GM19455 (cell line): ENCODE data around the gene FAM170B.

Source experiments
- ATAC-seq: cut with Tn5 transposase; IDR thresholded peaks from one replicate; pipeline ENCODE4 v1.9.1; 2021; ENCODE audit not compliant: unreplicated experiment

The FAM170B gene

DNA sequence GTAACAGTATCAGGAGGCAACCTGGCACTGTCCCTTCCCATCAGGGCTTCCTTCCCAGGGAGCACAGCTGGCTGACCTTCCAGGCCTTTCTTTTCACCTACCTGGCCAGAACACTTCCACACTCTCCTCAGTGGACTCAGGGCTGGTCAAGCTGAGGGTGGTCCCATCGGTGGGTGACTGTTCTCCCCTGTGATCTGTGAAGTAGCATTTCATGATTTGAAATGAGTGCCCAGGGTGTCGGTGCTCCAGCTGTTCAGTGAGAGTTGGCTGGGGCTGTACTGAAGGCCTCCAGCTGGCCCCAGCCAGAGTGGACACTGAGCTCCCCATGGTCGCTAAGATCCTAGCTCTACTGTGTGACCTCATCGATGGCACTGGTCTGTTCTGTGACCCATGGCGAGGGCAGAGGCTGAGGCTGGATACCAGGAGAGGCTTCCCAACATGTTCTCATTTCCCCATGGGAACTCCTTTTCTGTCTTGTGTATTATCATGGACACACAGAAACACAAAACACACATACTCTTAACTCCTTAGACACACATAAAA, at the start of gene FAM170B:
TSS of gene FAM170B (minus strand) at position 316 of the 543 bp plus-strand sequence. CDS start at position 213, 103 bp downstream.
- ATAC-seq = no peak

DNA sequence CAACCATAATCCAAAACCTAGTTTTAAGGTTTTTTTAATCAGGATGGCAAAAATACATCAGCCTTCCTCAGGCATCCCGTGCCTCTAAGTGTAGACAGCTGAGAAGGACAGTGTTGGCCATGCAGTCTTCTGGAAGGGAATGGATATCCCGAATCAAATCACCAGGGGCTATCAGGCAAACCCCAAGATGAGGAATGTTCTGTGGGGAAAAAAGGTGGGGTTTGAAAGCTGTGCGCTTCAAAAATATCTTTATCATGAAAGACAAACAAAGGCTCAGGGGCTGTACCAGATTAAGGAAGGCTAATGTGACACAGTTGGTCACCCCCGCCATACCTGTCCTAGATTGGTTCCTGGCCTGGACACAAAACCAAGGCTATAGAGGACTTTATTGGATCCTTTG, 49.0 kb upstream of the FAM170B start:
- ATAC-seq = no peak

DNA sequence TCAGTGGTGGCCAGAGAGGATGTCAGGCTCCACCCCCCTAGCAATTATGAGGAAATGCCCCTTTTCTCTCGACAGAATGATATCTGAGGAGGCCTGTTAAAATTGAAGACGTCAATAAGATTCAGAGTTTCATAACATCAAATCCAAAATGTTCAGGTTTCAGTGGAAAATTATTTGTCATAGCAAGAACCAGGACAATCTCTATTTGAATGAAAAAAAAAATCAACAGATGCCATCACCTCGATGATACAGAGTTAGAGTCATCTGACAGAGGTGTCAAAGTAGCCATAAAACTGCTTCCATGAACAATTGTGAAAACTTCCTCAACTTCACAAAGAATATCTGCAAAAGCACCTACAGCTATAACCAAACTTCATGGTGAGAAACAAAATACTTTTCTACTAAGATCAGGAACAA, 46.6 kb upstream of the FAM170B start:
- ATAC-seq = no peak

DNA sequence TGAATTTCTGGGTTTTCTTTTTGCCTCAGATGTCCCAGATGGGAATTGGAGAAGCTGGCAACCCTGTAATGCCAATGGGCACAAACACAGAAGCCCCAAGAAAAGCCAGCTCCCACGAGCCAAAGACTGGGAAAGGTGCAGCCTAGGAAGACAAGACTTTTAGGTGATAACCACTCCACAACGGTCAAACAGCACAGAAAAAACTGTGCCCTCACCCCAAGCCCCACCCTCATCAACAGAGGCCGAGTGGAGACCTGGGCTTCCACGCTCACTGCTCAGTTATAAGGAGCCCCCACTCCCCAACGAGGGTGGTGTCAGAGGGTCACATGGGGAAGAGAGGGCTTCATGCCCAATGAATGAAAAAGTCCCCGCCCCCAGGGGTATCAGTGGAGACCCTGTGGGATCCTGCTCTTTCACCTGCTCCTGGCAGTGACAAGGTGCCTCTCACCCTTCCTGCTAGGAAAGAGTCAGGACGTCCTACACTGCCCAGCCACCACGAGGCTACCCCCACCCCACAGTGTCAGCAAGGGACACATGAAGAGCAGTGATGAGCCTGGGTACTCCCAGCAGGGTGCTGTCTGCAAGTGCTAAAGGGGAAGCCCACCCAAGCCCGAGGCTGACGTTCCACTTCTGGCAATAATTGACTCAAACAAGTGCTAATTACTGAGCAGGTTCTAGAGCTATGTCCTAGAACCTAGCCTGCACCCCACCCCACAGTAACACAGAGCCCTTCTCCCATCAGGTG, 46.0 kb upstream of the FAM170B start:
- ATAC-seq = no peak

DNA sequence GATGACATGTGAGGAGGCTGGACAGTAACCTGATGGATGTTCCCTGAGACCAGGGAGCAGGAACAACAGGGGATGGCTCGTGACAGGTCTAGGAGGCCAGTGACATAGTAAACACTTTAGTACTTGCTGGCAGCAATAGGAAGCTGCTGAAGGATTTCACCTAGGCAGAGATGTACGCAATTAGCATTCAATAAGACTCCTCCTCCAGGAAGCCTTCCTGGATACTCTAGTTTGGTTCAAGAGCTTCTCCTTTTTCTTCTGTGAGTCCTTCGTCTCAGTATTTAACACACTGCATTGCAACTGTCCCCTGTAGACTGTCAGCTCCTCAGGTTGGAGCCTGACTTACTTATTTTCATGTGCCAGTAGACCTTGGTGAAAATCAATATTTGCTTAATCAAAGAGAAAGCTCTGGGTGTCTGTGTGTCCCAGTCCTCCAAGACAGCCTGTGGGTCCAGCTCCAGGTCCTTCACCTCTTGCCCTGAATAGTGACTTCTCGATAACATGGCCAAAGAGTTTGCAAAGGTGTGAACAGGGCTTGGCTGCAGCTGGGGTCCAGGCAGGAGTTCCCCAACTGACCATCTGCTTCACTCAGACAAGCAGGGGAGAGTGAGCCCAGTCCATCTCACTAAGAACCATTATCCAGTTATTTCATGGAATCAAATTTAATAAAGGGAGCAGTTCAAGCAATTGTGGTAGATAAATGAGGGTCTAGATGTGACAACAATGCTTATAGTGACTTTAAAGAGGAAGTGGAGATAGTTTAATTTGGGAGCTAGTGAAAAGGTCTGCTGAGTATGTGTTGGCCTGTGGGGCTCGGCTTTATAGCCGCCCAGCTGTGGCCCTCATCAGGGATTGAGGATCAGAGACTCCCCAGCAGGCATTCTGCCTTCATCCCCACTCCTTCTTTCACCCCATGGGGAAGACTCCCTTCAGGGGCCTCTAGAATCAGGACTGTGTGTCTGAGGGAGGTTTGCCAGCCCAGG, 45.0 kb upstream of the FAM170B start:
- ATAC-seq = no peak

DNA sequence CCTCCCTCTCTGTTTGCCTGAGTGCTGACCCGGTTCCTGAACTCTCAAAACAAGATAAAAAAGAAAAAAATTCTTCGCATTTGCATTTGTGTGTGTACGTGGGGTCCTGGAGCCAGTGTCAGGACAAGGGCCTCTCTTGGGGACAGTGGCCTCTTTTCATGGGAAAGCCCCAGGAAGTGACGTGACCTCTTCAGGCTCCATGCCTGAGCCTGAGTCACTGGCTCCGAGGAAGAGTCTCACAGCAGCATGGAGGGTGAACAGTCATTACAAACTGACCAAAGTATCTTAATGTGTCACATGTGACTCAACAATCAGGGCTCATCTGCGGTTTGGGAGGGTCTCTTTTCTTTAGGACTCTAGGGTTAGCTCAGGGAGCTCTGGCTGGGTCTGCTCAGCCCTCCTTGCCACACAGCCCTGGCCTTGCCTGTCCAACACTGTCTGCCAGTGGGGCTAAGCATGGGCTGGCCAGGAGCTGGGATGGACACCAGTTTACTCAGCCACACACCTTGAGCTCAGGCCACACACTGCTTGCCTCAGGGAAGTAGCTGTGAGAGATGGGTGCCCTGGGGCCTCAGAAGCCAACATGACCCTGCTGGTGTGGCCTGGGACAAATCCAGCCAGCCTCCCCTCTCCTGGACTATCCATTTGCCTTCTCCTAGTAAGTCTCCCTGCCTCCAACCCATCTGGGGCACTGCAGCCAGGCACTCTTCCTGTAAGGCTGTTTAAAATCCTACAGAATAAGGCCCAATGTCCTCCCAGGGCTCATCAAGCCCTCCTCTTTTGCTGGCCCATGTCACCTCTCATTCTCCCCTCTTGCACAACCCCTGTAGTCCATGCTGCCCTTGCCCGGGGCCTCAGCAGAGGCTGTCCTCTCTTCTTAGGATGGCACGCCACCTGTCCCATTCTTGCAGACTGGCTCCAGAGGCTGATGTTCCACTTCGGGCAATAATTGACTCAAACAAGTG, 43.9 kb upstream of the FAM170B start:
- peak; percentile 72 for ATAC-seq

DNA sequence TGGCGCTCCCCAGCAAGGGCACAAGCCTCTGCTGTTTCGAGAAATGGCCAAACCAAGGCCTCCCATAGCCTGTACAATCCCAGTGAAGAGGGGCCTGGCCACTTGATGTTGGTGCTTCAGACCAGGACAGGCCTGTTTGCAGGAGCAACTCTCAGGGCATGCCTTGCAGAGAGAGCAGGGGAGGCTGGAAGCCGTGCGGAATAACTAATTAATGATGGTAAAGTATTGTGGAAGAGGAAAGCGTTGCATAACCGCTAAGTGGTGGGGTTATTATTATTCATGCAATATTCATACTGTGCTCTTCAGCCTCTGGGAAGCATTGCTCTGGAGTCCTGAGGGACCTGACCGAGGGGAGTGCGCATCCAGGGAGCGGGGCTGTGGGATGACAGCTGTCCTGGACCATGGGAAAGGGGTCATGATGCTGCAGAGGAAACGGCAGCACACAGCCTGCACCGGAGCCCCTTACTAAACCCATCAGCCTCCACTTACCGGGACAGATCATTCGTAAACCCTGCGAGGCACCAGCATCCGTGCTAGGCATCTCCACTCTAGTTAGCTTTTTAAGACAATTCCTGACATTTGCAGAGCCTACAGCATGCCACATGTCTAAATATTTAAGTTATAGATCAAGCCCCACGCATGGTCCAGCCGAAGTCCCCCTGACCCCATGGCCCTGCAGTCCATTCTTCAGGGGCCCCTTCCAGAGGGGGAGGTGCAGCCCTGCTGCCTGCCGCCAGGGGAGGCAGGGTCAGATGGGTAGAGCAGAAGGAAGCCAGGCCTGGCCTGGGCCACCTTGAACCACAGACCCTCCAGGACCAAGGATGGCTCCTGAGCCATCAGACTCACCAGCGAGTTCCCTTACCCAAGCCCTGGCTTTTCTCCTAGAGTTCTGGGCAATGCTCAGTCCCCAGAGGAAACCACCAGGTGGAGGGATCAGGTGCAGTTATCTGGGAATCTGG, 42.8 kb upstream of the FAM170B start:
- ATAC-seq = peak; percentile 14

DNA sequence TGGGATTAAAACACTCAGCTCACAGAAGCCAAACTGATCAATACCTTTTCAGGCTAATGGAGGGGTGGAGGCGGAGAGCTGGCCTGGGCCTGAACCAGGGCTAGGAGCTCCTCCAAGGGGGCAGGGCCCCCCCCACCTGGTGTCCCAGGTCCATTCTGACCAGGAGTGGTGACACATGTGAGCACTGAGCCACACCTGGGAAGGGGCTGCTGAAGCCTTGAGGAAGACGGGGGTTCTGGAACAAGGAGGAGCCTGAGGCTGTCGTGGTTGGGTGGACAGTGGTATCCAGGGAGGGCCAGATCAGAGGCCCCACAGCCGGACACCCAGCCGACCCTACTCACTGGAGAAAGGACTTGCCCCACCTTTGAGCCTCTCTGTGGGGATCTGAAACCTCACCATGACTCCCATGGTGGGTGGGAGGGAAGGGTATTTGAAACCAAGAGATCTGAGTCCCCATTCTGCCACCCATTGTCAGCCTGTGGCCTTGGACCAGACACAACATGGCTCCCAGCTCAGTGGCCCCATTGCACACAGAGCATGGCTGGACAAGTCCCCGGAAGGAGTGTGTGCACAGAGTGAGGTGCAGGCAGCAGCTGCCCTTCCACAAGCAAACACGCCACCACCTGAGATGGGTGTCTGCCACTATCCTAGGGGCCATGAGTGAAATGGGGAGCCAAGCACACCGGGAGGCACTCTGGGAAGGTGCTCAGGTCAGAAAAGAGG, 41.9 kb upstream of the FAM170B start:
- no peak for ATAC-seq

DNA sequence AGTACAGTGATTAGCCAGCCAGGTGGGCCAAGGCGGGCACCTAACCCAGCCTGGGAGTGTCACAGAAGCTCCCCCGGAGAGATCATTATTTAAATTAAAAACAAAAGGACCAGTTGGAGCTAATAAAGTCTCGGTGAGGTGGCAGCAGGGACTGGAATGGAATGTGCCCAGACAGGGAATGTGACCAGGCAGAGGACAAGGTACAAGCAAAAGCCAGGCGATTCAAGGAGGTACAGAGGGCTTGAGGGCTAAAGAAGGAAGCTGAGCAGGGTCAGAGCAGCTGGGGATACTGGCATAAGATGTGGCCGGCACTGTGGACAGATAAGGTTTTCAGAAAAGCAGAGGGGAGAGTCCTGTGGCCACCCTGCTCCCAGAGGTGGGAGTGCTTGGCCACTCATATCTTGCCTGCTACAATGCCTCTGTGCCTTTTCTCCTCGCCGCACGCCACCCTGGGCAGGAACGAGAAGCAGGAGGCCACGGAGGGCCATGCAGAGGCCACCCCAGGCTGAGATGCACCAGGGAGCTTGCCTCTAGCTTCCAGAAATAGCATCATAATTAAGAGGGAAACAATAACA, 41.2 kb upstream of the FAM170B start:
- ATAC-seq = no peak

DNA sequence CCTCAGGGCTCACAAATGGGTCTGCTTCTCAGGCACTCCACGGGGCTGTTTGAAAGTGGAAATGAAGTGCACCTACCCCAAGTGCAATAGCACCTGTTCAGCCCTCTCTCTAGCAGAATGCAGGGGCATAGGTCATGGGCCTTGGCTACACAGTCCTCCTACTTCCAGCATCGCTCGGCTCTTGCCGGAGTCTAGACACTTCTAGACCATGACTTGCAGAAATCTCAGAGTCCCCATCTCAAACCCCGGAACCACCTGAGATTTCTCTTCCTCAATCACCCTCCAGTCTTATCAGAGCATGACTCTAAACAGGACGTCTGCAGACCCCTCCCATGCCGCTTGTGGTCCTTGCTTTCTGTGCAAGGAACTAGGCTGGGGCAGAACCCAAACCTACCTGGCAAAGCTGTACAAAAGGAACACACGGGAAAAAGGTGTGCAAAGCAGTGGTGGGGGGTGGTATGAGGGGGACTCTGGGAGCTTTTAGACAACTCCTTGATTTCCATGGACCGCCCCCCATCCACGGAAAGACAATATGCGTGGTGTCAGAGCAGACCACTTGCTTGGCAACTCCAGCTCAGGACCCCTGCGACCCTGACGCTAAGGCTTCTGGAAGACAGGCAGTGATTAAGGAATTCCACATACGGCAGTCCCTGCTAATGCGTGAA, 40.6 kb upstream of the FAM170B start:
- no peak for ATAC-seq

DNA sequence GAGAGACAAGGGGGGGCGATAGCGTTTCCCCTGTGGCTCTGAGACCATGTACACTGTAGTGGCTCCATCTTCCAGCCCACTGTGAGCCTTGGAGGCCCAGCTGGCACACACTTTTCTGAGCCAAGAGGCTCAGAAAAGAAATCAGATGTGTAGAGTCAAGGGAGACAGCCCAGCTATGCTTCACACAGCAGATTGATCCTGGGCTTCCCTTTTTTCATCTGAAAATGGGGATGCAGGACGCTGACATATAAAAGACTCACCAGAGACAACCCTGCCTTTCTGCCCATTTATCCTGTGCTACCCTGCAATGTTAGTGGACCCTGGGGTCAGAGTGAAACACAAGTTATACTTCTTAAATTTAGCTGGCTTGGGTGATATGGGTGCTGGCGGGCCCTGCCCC, 40.0 kb upstream of the FAM170B start:
- no peak for ATAC-seq

DNA sequence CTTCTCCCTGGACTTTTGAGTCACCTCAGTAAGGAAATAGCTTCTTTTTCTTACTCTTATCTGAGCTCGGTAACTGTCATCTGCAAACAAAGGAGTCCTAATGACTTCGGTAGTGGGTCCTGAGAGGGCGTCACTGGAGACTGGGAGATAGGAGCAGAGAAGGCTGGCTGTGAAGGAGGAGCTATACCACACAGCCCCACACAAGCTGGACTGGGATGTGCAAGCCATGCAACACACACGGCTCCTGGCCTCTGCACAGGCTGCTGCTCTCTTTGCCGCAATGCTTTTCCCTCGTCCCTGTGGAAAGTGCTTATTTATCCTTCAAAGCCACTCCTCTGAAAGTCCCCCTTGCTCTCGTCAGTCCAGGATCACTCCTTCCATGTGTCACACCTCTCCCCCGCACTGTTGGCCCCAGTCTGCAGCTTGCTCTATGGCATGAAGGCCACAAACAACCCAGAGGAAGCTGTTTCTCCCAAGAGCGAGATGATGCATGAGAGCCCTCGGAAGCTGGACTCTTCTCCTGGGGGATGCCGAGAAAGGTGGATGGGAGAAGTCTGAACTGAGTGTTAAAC, 39.5 kb upstream of the FAM170B start:
- ATAC-seq = no peak

DNA sequence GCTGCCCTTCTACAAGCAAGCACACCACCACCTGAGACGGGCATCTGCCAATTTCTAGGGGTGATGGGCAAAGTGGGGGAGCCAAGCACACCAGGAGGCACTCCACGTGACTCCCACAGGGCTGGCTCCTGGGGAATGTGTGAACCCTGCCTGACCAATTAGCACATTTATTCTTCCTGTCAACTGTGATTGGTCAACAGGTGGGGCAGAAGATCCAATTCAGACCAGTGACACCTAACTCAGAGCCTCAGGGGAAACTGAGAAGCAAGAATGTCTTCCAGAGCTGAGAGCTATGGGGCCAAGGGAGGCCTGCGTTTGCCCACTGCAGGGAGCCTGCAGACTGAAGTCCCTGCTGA, 38.9 kb upstream of the FAM170B start:
- no peak for ATAC-seq

DNA sequence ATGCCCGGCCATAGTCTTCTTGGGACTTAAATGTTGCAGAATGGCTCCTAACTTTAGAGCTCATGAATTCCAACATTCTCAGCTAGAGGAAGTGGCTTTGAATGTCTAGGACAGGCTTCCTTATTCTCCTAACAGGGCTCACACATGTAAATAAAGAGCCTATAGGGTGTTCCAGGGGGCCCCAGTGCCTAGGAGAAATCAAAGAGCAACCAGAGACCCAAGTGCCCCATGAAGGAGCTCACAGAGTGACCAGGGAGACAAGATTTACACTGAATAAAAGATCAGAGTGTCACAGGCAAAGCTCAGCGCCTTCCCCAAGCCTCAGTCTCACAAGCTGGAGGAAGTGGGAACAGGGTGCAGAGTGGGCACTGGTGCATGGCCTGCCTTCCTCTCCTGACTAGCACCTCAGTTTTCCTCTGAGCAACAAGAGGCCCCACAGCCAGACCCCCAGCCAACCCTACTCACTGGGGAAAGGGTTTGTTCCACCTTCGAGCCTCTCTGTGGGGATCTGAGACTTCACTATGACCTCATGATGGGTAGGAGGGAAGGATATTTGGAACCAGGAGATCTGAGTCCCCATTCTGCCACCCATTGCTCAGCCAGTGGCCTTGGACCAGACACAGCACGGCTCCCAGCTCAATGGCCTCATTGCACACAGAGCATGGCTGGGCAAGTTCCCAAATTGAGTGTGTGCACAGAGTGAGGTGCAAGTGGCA, 38.4 kb upstream of the FAM170B start:
- ATAC-seq = no peak

DNA sequence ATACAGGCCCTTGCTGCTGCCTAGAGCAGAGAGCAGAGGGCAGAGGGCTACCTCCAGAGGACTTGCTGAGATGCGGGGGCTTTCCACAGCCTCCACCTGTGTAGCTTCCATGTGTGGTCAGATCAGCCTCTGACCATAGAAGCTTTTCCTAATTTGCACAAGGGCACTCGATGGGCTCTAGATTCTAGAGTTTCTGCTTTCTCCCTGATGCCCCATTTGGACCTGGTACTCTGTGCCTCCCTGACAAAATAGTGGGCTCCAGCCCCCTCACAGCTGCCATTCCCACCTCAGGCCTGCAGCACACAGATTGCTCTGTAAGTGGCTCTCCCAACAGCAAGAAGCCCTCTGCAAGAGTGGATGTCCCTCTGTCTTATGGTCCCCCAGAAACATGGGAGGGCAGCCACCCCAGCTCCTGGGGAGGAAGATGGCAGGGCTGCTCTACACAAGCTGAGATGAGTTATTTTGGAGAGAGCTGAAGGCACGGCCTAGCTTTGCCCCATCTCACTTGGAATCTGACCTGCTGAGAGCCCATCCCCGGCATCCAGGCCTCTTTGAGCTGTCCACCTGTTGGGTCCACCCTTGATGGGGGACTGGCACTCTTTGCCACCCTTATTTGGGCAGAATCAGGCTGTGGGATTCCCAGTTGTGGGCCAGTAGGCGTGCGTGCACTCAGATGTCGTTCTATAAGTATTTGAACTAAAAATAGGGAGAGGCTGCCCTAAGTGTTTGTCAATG, 37.7 kb upstream of the FAM170B start:
- no peak for ATAC-seq

DNA sequence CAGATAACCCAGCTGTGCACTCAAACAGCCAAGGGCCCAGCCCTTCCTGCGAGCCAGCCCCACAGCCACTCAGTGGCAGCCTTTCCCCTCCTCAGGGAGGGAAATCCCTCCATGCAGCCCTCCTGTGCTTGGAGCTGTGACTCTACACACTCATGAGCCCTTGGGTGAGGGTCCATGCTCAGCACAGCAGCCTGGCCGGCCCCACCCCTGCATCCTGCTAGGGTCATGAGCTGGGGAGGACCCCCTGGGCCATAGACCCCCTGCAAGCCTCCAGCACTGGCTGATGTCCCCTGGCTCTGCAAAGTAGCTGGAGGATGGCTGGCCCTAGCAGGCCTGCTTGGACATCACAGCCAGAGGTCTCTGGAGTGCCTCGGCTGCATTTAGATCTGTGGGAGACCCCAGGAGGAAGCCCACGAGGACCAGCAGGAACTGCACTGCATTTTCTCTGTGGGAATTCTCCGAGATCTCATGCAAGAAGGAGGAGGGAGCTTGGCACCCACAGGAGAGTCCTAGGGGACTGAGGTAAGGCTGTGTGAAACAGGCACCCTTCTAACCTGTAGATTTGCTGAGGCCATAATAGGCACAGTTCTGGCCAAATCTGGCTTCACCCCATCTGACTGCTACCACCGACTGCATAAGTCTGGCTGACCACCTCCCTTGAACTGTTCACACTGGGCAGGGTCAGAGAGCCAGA, 37.0 kb upstream of the FAM170B start:
- ATAC-seq = no peak
